Kidney epithelial cell (primary cell): Measurements from ENCODE around the gene ZNF226. TPM values are rescaled to one million over a fixed set of nuclear protein-coding genes. Genes with fewer than 3 reads are reported as not detected.

Source experiments
- total RNA-seq: library from RNA; depleted of rRNA; stranded (reverse); fragments of >200 nt; gene quantifications from 2 replicates; pipeline ENCODE4 v1.2.3, GENCODE V29; 2015

Gene ZNF226
- total RNA-seq, 1 donor from 2014 or later = 26.8 TPM

Other genes with a start within 250 kb of the ZNF226 start
- gene ZNF45, start 229.8 kb upstream of the ZNF226 start, total RNA-seq = 10.8 and 12.3 TPM in 2 replicates
- gene ZNF221, start 213.9 kb upstream of the ZNF226 start, total RNA-seq = 3.6 and 6.1 TPM in 2 replicates
- 4.2 and 5.8 TPM in 2 replicates for gene ZNF155, start 180.9 kb upstream of the ZNF226 start, total RNA-seq
- 2.7 and 2.9 TPM in 2 replicates for gene ZNF230, start 162.1 kb upstream of the ZNF226 start, total RNA-seq
- gene ZNF222, start 139.7 kb upstream of the ZNF226 start, total RNA-seq = 2.3 and 3.3 TPM in 2 replicates
- 3.6 and 4.9 TPM in 2 replicates for gene ZNF223, start 113.1 kb upstream of the ZNF226 start, total RNA-seq
- gene ZNF284, start 92.9 kb upstream of the ZNF226 start, total RNA-seq = 1.1 and 1.5 TPM in 2 replicates
- 7.3 and 8.2 TPM in 2 replicates for gene ZNF224, start 70.7 kb upstream of the ZNF226 start, total RNA-seq
- 1.9 and 2.2 TPM in 2 replicates for gene ZNF225, start 51.7 kb upstream of the ZNF226 start, total RNA-seq
- gene ZNF234, start 23.5 kb upstream of the ZNF226 start, total RNA-seq = 4.7 and 5.7 TPM in 2 replicates
- gene ZNF227, start 47.4 kb downstream of the ZNF226 start, total RNA-seq = 5.7 and 10.1 TPM in 2 replicates
- gene ZNF233, start 94.8 kb downstream of the ZNF226 start, total RNA-seq = 0.14 and 0.38 TPM in 2 replicates
- gene ZNF235, start 139.9 kb downstream of the ZNF226 start, total RNA-seq = 2.2 and 3.9 TPM in 2 replicates
- gene ZNF112, start 191.6 kb downstream of the ZNF226 start, total RNA-seq = 3.6 and 7.6 TPM in 2 replicates
- gene ZNF285, start 236.5 kb downstream of the ZNF226 start, total RNA-seq = 3.8 and 5.1 TPM in 2 replicates